HG03280 (cell line): Measurements from ENCODE around the gene CYTH3.

Source experiments
- ATAC-seq: cut with Tn5 transposase; IDR thresholded peaks from one replicate; pipeline ENCODE4 v1.9.1; 2021; ENCODE audit warnings: mild to moderate bottlenecking, moderate library complexity; ENCODE audit not compliant: unreplicated experiment

CYTH3 gene

DNA sequence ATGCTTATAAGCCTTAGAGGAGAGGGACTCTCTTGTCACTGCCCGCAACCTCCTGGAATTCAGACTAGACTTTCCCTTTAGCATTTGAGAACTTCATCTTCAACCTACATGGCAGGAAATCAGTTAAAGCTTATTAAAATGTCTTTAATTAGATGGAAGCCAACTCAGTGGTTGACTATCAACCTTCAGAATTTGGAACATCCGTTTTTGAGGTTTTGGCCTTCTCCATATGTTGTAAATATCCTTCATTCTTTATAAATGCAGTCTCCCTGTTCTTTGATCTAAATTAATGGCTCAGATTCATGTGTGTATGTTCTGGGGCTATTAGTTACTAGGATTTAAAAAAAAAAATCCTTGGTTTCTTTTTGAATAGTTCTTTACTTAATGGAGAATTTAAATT, 156.2 kb downstream of the CYTH3 start:
- ATAC-seq, result no peak
